HG02623 (cell line): ENCODE measurements around the gene ARHGAP25.
A peak's percentile ranks its signal among the peaks of the same experiment; 100 is the strongest.

Source experiments
- ATAC-seq: cut with Tn5 transposase; IDR thresholded peaks from one replicate; pipeline ENCODE4 v1.9.1; 2021; ENCODE audit warnings: moderate library complexity; ENCODE audit not compliant: unreplicated experiment

Gene ARHGAP25

GRCh38 chr2:68741238-68741637, 6.6 kb downstream of the ARHGAP25 start:
- no peak for ATAC-seq

DNA sequence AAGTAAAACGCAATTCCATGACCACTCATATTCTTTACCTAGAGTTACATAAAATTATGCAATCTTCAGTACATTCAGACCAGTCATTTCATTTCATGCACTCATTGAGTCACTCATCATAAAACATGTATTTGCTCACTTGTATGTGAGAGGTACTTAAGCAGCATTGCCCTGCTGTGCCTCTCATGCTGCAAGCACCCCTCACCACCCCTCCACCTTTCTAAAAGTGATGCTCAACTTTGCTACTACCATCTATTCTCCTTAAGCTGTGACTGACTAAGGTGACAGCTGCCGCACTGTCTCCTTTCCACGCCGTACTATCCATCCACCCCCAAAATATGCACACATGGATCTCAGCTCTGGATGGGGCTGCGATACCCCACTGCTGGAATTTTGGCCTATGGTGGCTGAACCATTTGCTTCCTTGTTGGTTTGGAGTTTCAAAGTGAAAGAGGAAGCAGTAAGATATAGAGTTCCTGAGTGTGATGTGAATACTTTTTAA, 7.2 kb downstream of the ARHGAP25 start:
- ATAC-seq: no peak

GRCh38 chr2:68742626-68743415, 8.2 kb downstream of the ARHGAP25 start:
- no peak for ATAC-seq

DNA sequence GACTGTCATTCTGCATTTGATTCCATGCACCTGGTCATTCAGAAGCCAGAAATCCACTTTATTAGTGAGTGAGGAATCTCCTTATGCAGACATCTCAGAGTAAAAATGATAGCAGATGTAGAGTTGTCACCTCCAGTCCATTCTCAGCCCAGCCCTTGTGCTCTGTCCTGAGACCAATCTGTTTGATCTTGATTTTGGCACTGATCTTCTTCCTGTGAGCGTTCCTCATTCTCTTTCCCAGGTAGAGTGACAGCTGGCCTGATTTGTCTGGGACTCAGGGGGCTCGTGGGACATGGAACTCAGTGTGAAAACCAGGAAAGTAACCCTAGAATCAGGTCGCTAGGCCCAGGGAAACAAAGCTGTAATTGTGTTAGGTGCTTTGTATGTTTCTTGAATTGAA, 8.9 kb downstream of the ARHGAP25 start:
- no peak for ATAC-seq

GRCh38 chr2:68744366-68744912, 9.8 kb downstream of the ARHGAP25 start:
- no peak for ATAC-seq

GRCh38 chr2:68745006-68745405, 10.4 kb downstream of the ARHGAP25 start:
- ATAC-seq: no peak

GRCh38 chr2:68746408-68746807, 11.8 kb downstream of the ARHGAP25 start:
- no peak for ATAC-seq

DNA sequence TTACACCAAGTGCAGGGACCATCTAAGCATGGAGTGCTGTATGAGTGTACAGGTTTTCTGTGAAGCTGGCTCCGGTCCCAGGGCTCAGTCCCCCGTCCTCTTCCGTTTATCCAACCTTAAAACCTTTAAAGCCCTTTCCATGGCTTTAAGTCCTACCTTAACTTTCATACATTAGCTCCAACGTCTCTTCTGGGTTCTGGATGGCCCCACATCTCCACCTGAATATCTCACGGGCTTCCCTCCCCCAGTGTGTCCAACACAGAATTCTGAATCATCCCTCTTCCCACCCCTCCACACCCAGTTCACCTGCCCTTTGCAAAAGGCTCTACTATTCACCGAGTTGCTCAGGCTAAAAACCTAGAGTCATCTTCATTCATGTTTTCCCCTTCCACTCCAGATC, 12.8 kb downstream of the ARHGAP25 start:
- no peak for ATAC-seq

GRCh38 chr2:68747900-68748299, 13.3 kb downstream of the ARHGAP25 start:
- ATAC-seq: no peak

- ATAC-seq: no peak
Observed at GRCh38 chr2:68748568-68748967, 14.0 kb downstream of the ARHGAP25 start.

GRCh38 chr2:68749345-68749744, 14.7 kb downstream of the ARHGAP25 start:
- no peak for ATAC-seq

- no peak for ATAC-seq
Observed at GRCh38 chr2:68750592-68751396, 16.2 kb downstream of the ARHGAP25 start.

DNA sequence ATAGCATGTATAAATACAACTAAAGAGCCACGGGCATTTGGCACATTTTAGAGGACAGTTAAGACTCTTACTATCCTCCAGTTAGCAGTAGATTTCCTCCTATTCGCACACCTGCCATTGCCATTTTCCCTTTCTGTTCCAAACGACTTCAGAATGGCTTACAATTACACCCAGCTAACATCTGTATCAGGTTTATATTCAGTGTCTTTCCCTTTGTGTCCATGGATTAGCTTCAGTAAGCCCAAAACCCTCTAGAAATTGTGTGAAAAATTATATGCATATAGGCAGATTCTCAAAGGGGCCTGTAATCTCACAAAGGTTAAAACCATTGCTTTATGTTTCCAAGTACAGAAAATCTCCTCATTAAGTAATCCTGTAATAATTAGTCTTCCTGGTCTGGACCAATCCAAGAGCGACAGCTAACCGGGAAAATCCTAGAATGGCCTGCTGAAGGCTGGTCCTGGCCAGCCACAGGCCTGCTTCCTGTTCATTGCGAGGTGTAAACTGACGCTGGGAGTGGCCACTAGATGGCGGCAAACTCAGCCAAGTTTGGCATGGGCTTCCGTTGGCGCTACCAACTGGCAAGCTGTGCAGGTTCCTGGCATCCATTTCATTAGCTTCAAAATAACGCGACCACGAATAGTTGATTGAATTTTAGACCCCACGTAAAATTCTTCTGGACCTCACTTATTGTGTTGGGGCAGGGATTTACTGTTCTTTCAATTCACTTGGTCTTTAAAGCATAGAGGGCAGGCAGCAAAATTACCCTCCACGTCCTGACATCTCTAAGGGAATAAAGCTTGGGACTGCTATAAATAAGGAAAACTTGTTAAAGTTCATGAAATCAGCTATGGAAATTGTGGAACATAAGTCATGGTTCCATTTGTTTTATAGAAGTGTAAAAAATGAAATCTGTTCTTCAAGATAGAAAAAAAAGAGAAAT, 17.1 kb downstream of the ARHGAP25 start:
- ATAC-seq: peak; percentile 73

DNA sequence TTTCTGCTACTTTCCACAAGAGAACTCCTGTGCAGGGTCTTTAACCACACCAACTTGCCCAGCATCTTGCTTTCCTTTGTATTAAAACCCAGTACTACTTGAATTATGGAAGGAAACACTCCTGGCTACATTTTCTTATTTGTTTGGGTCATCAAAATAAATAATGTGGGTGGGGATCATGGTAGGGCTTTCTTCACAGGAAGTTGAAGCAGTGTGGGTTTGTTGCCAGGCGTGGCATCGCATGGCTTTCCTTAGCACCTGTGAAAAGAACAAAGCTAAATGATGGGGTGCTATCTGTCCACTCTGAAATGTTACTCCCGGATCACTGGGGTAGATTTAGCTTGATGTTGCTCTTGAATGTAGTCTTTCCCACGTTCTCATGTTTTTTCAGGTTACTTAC, 18.7 kb downstream of the ARHGAP25 start:
- ATAC-seq: no peak

GRCh38 chr2:68755071-68755470, 20.5 kb downstream of the ARHGAP25 start:
- no peak for ATAC-seq

DNA sequence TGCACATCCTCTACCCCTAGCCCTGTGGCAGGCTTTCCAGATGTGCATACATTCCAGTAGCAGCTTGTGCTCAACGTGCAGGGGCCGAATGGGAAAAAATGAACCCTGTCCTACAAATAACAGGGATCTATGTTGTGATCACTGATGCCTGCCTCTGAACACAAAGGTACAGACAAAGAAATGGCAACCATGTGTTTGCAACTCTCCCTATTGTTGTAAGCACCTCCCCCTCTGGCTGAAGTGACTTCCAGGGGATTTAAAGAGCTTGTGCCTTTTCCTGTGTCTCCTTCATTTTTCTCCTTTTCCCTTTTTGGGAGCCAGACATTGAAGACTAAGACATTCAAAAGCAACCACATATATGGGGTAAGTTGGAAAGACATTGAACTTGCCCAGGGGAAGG, 21.6 kb downstream of the ARHGAP25 start:
- ATAC-seq: no peak

DNA sequence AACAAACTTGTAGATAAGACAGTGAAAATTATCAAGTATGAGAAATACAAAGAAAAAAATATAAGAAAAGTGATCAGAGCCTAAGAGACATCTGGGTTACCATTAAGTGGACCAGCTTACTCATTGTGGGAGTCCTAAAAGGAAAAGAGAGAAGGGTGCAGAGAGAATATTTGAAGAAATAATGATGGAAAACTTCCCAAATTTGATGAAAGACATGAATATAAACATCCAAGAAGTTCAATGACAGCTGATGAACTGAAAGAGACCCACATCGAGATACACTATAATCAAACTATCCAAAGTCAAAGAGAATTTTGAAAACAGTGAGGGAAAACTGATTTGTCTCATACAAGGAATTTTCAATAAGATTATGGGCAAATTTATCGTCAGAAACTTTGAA, 22.5 kb downstream of the ARHGAP25 start:
- ATAC-seq: no peak

- no peak for ATAC-seq
Observed at GRCh38 chr2:68762100-68762499, 27.5 kb downstream of the ARHGAP25 start.

DNA sequence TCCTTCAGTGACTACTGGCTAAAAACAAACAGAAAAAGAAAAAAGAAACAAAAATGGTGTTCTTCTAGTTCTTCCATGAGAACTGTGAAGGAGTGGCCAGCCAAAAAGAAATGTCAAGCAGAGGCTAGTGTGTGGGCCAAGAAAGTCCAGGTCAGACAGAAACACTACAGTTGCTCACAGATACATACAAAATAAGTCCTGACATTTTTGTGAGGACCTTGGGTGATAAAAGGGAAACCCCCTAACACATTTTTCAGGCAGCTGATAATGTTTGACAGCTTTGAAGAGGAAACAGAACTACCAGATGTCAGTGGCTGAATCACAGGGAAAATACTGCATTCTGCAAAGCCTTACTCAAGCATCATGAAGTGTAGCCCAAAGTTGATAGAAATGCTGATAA, 28.1 kb downstream of the ARHGAP25 start:
- no peak for ATAC-seq

- no peak for ATAC-seq
Observed at GRCh38 chr2:68764041-68764805, 29.6 kb downstream of the ARHGAP25 start.
